GM18909 (cell line): ENCODE data around the gene SPATS2L.
"Not testable (repeated sequence)": the region's sequence is repeated elsewhere in the genome, so short reads cannot be mapped to it uniquely, and the experiment has no call there.

ENCODE experiments used
- ATAC-seq: cut with Tn5 transposase; IDR thresholded peaks from one replicate; pipeline ENCODE4 v1.9.1; 2021; ENCODE audit warnings: mild to moderate bottlenecking; ENCODE audit not compliant: unreplicated experiment, poor library complexity

The SPATS2L gene

GRCh38 chr2:200344202-200344601 lies 37.7 kb downstream of the SPATS2L start:
- ATAC-seq: not testable (repeated sequence)

GRCh38 chr2:200345975-200346374 lies 39.5 kb downstream of the SPATS2L start:
- no peak for ATAC-seq

GRCh38 chr2:200347301-200347700 lies 40.8 kb downstream of the SPATS2L start:
- ATAC-seq: no peak

GRCh38 chr2:200348897-200349563 lies 42.5 kb downstream of the SPATS2L start:
- no peak for ATAC-seq

GRCh38 chr2:200349868-200350267 lies 43.4 kb downstream of the SPATS2L start:
- ATAC-seq: no peak

- ATAC-seq: no peak
Measured at GRCh38 chr2:200350850-200351285, 44.4 kb downstream of the SPATS2L start.

- no peak for ATAC-seq
Measured at GRCh38 chr2:200351815-200352214, 45.3 kb downstream of the SPATS2L start.

- no peak for ATAC-seq
Measured at GRCh38 chr2:200352636-200353035, 46.1 kb downstream of the SPATS2L start.

GRCh38 chr2:200353120-200353519 lies 46.6 kb downstream of the SPATS2L start:
- no peak for ATAC-seq

GRCh38 chr2:200353874-200354273 lies 47.4 kb downstream of the SPATS2L start:
- ATAC-seq: no peak

- no peak for ATAC-seq
Measured at GRCh38 chr2:200354833-200355751, 48.6 kb downstream of the SPATS2L start.

- ATAC-seq: no peak
Measured at GRCh38 chr2:200356321-200356720, 49.8 kb downstream of the SPATS2L start.

GRCh38 chr2:200356857-200357384 lies 50.4 kb downstream of the SPATS2L start:
- no peak for ATAC-seq

- no peak for ATAC-seq
Measured at GRCh38 chr2:200357845-200358244, 51.4 kb downstream of the SPATS2L start.

GRCh38 chr2:200359552-200359951 lies 53.1 kb downstream of the SPATS2L start:
- ATAC-seq: no peak

GRCh38 chr2:200360364-200360763 lies 53.9 kb downstream of the SPATS2L start:
- ATAC-seq: no peak

GRCh38 chr2:200362202-200362917 lies 55.9 kb downstream of the SPATS2L start:
- no peak for ATAC-seq

GRCh38 chr2:200363279-200363678 lies 56.8 kb downstream of the SPATS2L start:
- no peak for ATAC-seq

- no peak for ATAC-seq
Measured at GRCh38 chr2:200364142-200364541, 57.6 kb downstream of the SPATS2L start.

- ATAC-seq: no peak
Measured at GRCh38 chr2:200364620-200365019, 58.1 kb downstream of the SPATS2L start.

- ATAC-seq: no peak
Measured at GRCh38 chr2:200365209-200365608, 58.7 kb downstream of the SPATS2L start.
